Panc1 (cell line): ENCODE data around the gene BAZ2B. TPM values are rescaled to one million over a fixed set of nuclear protein-coding genes. Genes with fewer than 3 reads are reported as not detected.

Source experiments
- ATAC-seq: fragments of 200-7000 bp; cut with Tn5 transposase; 2 replicates; pipeline ENCODE4 v1.9.1; 2020; ENCODE audit warnings: mild to moderate bottlenecking, moderate library complexity
- BruUV-seq: library from RNA; stranded (reverse); fragments of 400-500 nt; replicated peaks from 2 replicates; lab custom pipeline; 2021; lab: Mats Ljungman, UMichigan
- CTCF ChIA-PET: fragments of 300-600 bp; sonication (Branson Sonifier 250); formaldehyde crosslinking; loops from one replicate; lab custom pipeline; 2022; ENCODE audit warnings: antibody characterized with exemption; lab: Charles Lee
- POLR2A ChIA-PET: fragments of 300-600 bp; sonication (Branson Sonifier 250); formaldehyde crosslinking; loops from one replicate; lab custom pipeline; 2022; ENCODE audit warnings: antibody characterized with exemption; lab: Charles Lee
- DNase-seq: peaks from one replicate; pipeline ENCODE4 v3.0.0-alpha.2; 2010; ENCODE audit warnings: low read depth, low spot score
- H3K27ac ChIP-seq: 2 replicates; pipeline ENCODE4 v1.5.1; 2011; ENCODE audit warnings: mild to moderate bottlenecking, low read length, inconsistent platforms
- H3K27me3 ChIP-seq: fragments of 200-500 bp; sonication (Bioruptor generic); 2 replicates; pipeline ENCODE4 v1.6.0; 2014; ENCODE audit warnings: low read length, inconsistent platforms; ENCODE audit not compliant: control insufficient read depth, insufficient read depth
- H3K36me3 ChIP-seq: fragments of 200-500 bp; sonication (Bioruptor generic); 2 replicates; pipeline ENCODE4 v1.5.1; 2014; ENCODE audit warnings: inconsistent platforms, mild to moderate bottlenecking, low read length, moderate library complexity; ENCODE audit not compliant: control insufficient read depth, insufficient read depth
- H3K4me1 ChIP-seq: 2 replicates; pipeline ENCODE4 v1.5.1; 2011; ENCODE audit warnings: inconsistent platforms, mild to moderate bottlenecking, low read length, moderate library complexity; ENCODE audit not compliant: control insufficient read depth, insufficient read depth
- H3K4me3 ChIP-seq, 2 experiments: 2 replicates each; pipeline ENCODE4 v1.5.1; 2011 to 2012; ENCODE audit warnings: low read depth in 2 of 2, low read length in 2 of 2, mild to moderate bottlenecking in 2 of 2, inconsistent platforms in 1 of 2, moderate library complexity in 1 of 2
- H3K9me3 ChIP-seq: fragments of 200-500 bp; sonication (Bioruptor generic); 2 replicates; pipeline ENCODE4 v1.5.1; 2014; ENCODE audit warnings: low read depth, mild to moderate bottlenecking, inconsistent platforms, low read length, moderate library complexity; ENCODE audit not compliant: control insufficient read depth, insufficient read depth
- CTCF ChIP-seq: fragments of 450-650 bp; IDR thresholded peaks from 2 replicates; pipeline ENCODE4 v1.5.1; 2017; ENCODE audit warnings: mild to moderate bottlenecking
- POLR2AphosphoS5 ChIP-seq: IDR thresholded peaks from 2 replicates; pipeline ENCODE4 v1.6.1; 2012; ENCODE audit warnings: mild to moderate bottlenecking, low read depth, low read length, moderate library complexity
- REST ChIP-seq, 2 experiments: IDR thresholded peaks; 2 replicates each; pipeline ENCODE4 v1.6.1; 2011 to 2012; ENCODE audit warnings: low read depth in 2 of 2, control low read depth in 1 of 2, low read length in 1 of 2, mild to moderate bottlenecking in 1 of 2, moderate library complexity in 1 of 2; ENCODE audit not compliant: insufficient read depth in 1 of 2
- SIN3A ChIP-seq: IDR thresholded peaks from 2 replicates; pipeline ENCODE4 v1.6.1; 2012; ENCODE audit warnings: low read depth, mild to moderate bottlenecking, low read length, moderate library complexity, borderline replicate concordance; ENCODE audit not compliant: insufficient read depth
- TCF7L2 ChIP-seq: IDR thresholded peaks from 2 replicates; pipeline ENCODE4 v1.6.1; 2011; ENCODE audit warnings: mild to moderate bottlenecking, low read depth, low read length, inconsistent platforms
- in situ Hi-C: cut with HindIII; loops from 2 replicates; pipeline ENCODE4 v1.10.0; 2016; ENCODE audit warnings: low sequenced_read_pairs, low pct_unique_long_range_greater_than_20kb
- intact Hi-C: fragments of 100-400 bp; cut with micrococcal nuclease; formaldehyde crosslinking; loops from one replicate; pipeline ENCODE4 v1.10.0; 2022; ENCODE audit not compliant: unreplicated experiment
- total RNA-seq: library from RNA; stranded (reverse); gene quantifications from one replicate; pipeline ENCODE4 v1.2.1, GENCODE V29; 2021; ENCODE audit not compliant: unreplicated experiment

Gene BAZ2B
- total RNA-seq, 1 experiment from 2014 or later: 38.6 TPM

DNA sequence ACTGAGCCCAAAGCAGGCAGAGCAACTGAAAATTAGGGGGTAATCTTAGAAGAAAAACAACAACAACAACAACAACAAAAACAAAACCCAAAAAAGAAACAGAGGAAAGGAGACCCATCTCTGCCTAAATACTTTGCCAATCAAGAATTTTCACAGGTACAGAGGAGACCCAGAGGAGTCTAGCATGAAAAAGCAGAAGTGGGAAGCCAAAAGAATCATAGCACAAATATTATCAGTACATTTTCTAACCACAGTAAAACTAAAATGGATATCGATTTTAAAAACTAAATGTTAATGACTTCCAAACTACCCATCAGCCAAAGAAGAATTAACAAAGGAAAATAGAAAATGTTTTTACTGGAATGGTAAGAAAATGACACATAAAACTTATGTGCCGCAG is 148.1 kb downstream of the BAZ2B start:
- ChIA-PET CTCF (no interaction called here), POLR2A (no interaction called here)
- H3K27ac ChIP-seq: no peak overlapping the region
- no peaks in the 10 kb centered on the region for H3K27me3 ChIP-seq
- ATAC-seq (no peak), DNase-seq (no peak)
- H3K4me3 ChIP-seq: no peak overlapping the region
- BruUV-seq: no TSS peak
- intact Hi-C loops: no loop called here
- in situ Hi-C loops: no loop called here
- H3K9me3 ChIP-seq: no peaks in the 10 kb centered on the region
- H3K36me3 ChIP-seq: no peaks in the 10 kb centered on the region
- no peaks in the 10 kb centered on the region for H3K4me1 ChIP-seq
- TF ChIP-seq TCF7L2 (no peak), POLR2AphosphoS5 (no peak), SIN3A (no peak), REST (IDR thresholded peaks at IDR 0.05; ENCODE audit: insufficient read depth in 1 of 2, low read depth in 2 of 2, low read length in 1 of 2) (no peak), CTCF (no peak)

DNA sequence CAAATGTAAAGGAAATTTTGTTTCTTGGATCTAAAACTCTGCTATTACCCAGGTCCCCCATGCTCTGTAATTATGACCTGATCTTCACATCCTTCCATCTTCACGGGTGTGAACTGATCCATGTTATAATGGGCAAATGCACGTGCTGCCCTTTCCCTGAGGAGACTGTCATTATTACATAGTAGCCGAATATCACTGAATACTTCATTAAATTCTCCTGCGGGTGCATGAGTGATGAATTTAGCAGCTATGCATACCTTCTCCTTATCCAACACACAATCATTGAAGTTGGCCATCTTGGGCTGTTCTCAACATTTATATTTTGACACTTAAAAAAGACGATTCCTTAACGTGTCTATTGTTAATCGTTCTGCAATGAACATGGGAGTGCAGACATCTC is 153.4 kb downstream of the BAZ2B start:
- Histone ChIP-seq H3K9me3 (no peaks in the 10 kb centered on the region), H3K4me1 (no peaks in the 10 kb centered on the region), H3K27me3 (no peaks in the 10 kb centered on the region), H3K27ac (no peak overlapping the region), H3K36me3 (no peaks in the 10 kb centered on the region; the same call in 1 of the 2 replicates), H3K4me3 (no peak overlapping the region)
- ChIA-PET POLR2A (no interaction called here), CTCF (no interaction called here)
- DNase-seq: no peak
- no peak for TF ChIP-seq POLR2AphosphoS5
- no peak for TF ChIP-seq TCF7L2
- TF ChIP-seq REST (IDR thresholded peaks at IDR 0.05; ENCODE audit: insufficient read depth in 1 of 2, low read depth in 2 of 2, low read length in 1 of 2): no peak
- no peak for TF ChIP-seq CTCF
- no peak for TF ChIP-seq SIN3A
- no TSS peak for BruUV-seq
- intact Hi-C loops (no loop called here), in situ Hi-C loops (no loop called here)
- no peak for ATAC-seq
